Retinal pigment epithelial cell (primary cell): ENCODE data around the gene APBA2.

Experiments
- DNase-seq: peaks from one replicate; pipeline ENCODE4 v3.0.0-alpha.2; 2010; ENCODE audit warnings: low read depth
- H3K4me3 ChIP-seq: 2 replicates; pipeline ENCODE4 v1.5.1; 2011; ENCODE audit warnings: mild to moderate bottlenecking, low read length, control low read depth, moderate library complexity
- TF ChIP-seq, protein P1 (sequence below): conservative IDR thresholded peaks from 2 replicates; pipeline ENCODE4 v1.5.1; 2011; ENCODE audit warnings: low read depth, low read length, control low read depth, inconsistent platforms

APBA2 gene

GRCh38 chr15:29106551-29107290 lies 220.9 kb downstream of the APBA2 start:
- no peak overlapping the region for H3K4me3 ChIP-seq
- no peak for DNase-seq
- TF ChIP-seq, protein P1, sequence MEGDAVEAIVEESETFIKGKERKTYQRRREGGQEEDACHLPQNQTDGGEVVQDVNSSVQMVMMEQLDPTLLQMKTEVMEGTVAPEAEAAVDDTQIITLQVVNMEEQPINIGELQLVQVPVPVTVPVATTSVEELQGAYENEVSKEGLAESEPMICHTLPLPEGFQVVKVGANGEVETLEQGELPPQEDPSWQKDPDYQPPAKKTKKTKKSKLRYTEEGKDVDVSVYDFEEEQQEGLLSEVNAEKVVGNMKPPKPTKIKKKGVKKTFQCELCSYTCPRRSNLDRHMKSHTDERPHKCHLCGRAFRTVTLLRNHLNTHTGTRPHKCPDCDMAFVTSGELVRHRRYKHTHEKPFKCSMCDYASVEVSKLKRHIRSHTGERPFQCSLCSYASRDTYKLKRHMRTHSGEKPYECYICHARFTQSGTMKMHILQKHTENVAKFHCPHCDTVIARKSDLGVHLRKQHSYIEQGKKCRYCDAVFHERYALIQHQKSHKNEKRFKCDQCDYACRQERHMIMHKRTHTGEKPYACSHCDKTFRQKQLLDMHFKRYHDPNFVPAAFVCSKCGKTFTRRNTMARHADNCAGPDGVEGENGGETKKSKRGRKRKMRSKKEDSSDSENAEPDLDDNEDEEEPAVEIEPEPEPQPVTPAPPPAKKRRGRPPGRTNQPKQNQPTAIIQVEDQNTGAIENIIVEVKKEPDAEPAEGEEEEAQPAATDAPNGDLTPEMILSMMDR, result no peak

GRCh38 chr15:29107291-29107890 lies 221.6 kb downstream of the APBA2 start:
- TF ChIP-seq, protein P1, result no peak
- H3K4me3 ChIP-seq, result no peak overlapping the region

DNA sequence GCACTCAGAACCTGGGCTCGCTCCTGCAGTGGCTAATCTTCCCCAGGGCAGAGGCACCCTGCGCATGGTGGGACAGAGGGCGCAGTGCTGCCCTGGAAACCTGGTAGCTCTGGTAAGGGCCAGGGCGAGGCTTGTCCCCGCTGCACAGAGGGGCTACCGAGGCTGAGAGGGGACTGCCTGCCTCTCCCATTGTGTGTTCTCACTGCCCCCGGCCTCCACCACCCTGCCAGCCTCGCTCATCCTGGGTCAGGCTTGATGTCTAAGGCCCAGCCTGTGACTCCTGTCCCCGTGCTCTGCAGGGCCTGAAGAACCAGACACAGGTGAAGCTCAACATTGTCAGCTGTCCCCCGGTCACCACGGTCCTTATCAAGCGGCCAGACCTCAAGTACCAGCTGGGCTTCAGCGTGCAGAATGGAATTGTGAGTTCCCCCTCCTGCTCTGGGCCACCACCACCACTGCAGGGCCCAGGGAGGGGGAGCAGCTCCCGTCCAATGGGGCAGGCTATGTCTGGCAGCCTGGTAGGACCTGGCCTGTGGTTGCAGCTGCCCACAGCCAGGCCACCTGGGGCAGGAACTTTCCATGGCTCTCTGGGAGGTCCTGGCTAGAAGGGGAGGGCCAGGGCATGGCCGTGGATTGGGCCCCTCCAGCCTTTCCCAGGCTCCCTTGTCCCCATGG lies 222.3 kb downstream of the APBA2 start:
- H3K4me3 ChIP-seq, result no peak overlapping the region
- no peak for DNase-seq
- TF ChIP-seq, protein P1, result no peak

More at GRCh38 chr15:29107291-29107890, 221.6 kb downstream of the APBA2 start:
- no peak for DNase-seq

- H3K4me3 ChIP-seq, result no peak overlapping the region
- TF ChIP-seq, protein P1, result no peak
- no peak for DNase-seq
These were observed 224.0 kb downstream of the APBA2 start for GRCh38 chr15:29109762-29110161.

GRCh38 chr15:29110176-29110575 lies 224.4 kb downstream of the APBA2 start:
- TF ChIP-seq, protein P1, result no peak
- H3K4me3 ChIP-seq, result no peak overlapping the region
- DNase-seq, result no peak

DNA sequence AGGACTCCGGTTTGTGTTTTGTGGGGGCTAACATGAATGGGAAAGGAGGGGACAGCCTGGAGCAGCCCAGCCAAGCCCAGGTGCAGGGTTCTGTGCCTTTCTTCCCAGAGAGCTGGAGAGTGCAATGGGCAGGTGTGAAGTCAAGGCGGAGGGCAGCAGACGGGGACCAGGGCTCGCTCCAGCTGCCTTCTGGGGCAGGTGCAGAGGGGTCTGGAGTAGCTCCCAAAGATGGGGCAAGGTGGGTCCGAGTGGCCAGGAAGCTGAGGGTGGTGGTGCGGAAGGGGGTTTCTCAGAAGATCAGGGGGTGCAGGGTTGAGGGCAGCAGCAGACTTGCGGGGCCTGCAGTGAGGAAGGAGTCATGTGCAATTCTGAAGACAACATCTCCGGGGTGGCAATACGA lies 225.0 kb downstream of the APBA2 start:
- TF ChIP-seq, protein P1, result no peak
- H3K4me3 ChIP-seq, result no peak overlapping the region
- DNase-seq, result no peak
